Osteocyte (in vitro differentiated cells): Measurements from ENCODE around the gene MPV17L. TPM values are rescaled to one million over a fixed set of nuclear protein-coding genes. Genes with fewer than 3 reads are reported as not detected.
"Not testable (repeated sequence)": the region's sequence is repeated elsewhere in the genome, so short reads cannot be mapped to it uniquely, and the experiment has no call there.

ENCODE experiments used
- DNase-seq: peaks from one replicate; pipeline ENCODE4 v3.0.0; 2021; ENCODE audit warnings: mixed read lengths; ENCODE audit not compliant: unreplicated experiment; ENCODE audit errors: extremely low spot score
- H3K27ac Mint-ChIP-seq: one replicate; pipeline ENCODE4 v1.8.0; 2021; ENCODE audit warnings: mild to moderate bottlenecking, mixed read lengths; ENCODE audit not compliant: unreplicated experiment
- H3K27me3 Mint-ChIP-seq: one replicate; pipeline ENCODE4 v1.8.0; 2021; ENCODE audit warnings: mixed read lengths; ENCODE audit not compliant: unreplicated experiment
- H3K36me3 Mint-ChIP-seq: one replicate; pipeline ENCODE4 v1.8.0; 2021; ENCODE audit warnings: mixed read lengths; ENCODE audit not compliant: unreplicated experiment
- H3K4me1 Mint-ChIP-seq: one replicate; pipeline ENCODE4 v1.8.0; 2021; ENCODE audit warnings: mixed read lengths; ENCODE audit not compliant: unreplicated experiment
- H3K4me3 Mint-ChIP-seq: one replicate; pipeline ENCODE4 v1.8.0; 2021; ENCODE audit warnings: mild to moderate bottlenecking, moderate library complexity, mixed read lengths; ENCODE audit not compliant: unreplicated experiment
- H3K9me3 Mint-ChIP-seq: one replicate; pipeline ENCODE4 v1.8.0; 2021; ENCODE audit warnings: mixed read lengths; ENCODE audit not compliant: unreplicated experiment
- CTCF ChIP-seq: fragments of 200-600 bp; sonication (generic); IDR thresholded peaks from 2 replicates; pipeline ENCODE4 v1.5.0; 2021; ENCODE audit warnings: antibody characterized with exemption, mild to moderate bottlenecking, moderate library complexity
- total RNA-seq: library from RNA; stranded (reverse); gene quantifications from 2 replicates; pipeline ENCODE4 v1.2.1, GENCODE V29; 2021

MPV17L gene
- total RNA-seq, 1 donor from 2014 or later = 1.3 TPM

- Mint-ChIP-seq H3K9me3 (peaks cover 6% of the 10 kb centered on the region), H3K4me3 (no peak overlapping the region), H3K27me3 (no peaks in the 10 kb centered on the region), H3K4me1 (peaks cover 33% of the 10 kb centered on the region), H3K27ac (peak overlapping the region; percentile 65), H3K36me3 (peaks cover 6% of the 10 kb centered on the region)
- no peak for TF ChIP-seq CTCF
- no peak for DNase-seq
Measured at GRCh38 chr16:15440852-15441251, 45.3 kb downstream of the MPV17L start.

- not testable (repeated sequence) for DNase-seq, H3K27ac Mint-ChIP-seq, H3K27me3 Mint-ChIP-seq, H3K9me3 Mint-ChIP-seq, H3K4me3 Mint-ChIP-seq, H3K36me3 Mint-ChIP-seq
- peaks cover 26% of the 10 kb centered on the region for H3K4me1 Mint-ChIP-seq
Measured at GRCh38 chr16:15442140-15442539, 46.6 kb downstream of the MPV17L start.

GRCh38 chr16:15443753-15444152 is 48.2 kb downstream of the MPV17L start:
- H3K9me3 Mint-ChIP-seq = peaks cover 6% of the 10 kb centered on the region
- H3K36me3 Mint-ChIP-seq = peaks cover 13% of the 10 kb centered on the region
- DNase-seq = no peak
- H3K4me1 Mint-ChIP-seq = peaks cover 24% of the 10 kb centered on the region
- TF ChIP-seq CTCF = no peak
- H3K27me3 Mint-ChIP-seq = no peaks in the 10 kb centered on the region
- H3K27ac Mint-ChIP-seq = no peak overlapping the region
- no peak overlapping the region for H3K4me3 Mint-ChIP-seq

DNA sequence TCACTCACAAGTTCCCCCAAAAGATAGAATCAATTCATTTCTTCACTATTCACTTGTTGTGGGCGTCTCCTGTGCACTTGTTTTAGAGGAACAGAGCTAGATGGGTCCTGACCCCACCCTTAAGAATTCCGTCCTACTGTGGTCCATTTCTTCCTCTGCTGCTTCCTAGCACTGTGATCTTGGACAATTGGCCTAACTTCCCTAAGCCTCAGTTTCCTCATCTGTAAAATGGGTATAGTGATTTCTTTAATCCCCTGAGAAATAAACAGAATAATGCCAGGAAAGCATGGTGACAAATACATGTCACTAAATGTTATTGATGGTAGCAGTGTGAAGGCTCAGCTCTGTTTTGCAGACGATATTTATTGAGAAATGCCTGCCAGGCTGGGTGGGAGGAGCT is 48.7 kb downstream of the MPV17L start:
- no peak for DNase-seq
- Mint-ChIP-seq H3K36me3 (peaks cover 13% of the 10 kb centered on the region), H3K27ac (no peak overlapping the region), H3K4me1 (peaks cover 19% of the 10 kb centered on the region), H3K4me3 (no peak overlapping the region), H3K9me3 (peaks cover 6% of the 10 kb centered on the region), H3K27me3 (no peaks in the 10 kb centered on the region)
- no peak for TF ChIP-seq CTCF

DNA sequence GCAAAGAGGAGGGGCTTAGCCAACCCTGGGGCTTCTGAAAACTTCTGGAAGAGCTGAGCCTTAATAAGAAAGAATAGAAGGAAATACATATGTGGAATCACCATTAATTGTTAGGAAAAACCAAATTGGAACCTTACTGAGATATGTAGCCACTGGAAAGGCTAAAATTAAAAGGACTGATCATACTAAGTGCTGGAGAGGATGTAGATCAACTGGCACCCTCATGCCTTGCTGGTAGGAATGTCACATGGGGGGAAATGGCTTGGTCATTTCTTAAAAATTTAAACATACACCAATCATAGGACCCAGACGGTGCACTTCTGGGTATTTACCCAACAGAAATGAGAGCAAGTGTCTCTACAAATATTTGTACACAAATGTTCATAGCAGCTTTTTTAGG is 49.9 kb downstream of the MPV17L start:
- H3K9me3 Mint-ChIP-seq = peaks cover 6% of the 10 kb centered on the region
- peaks cover 8% of the 10 kb centered on the region for H3K4me1 Mint-ChIP-seq
- no peak for TF ChIP-seq CTCF
- peaks cover 13% of the 10 kb centered on the region for H3K36me3 Mint-ChIP-seq
- no peaks in the 10 kb centered on the region for H3K27me3 Mint-ChIP-seq
- H3K4me3 Mint-ChIP-seq = no peak overlapping the region
- no peak overlapping the region for H3K27ac Mint-ChIP-seq
- no peak for DNase-seq

GRCh38 chr16:15446901-15447300 is 51.3 kb downstream of the MPV17L start:
- Mint-ChIP-seq H3K36me3 (peaks cover 13% of the 10 kb centered on the region), H3K4me1 (no peaks in the 10 kb centered on the region), H3K27me3 (no peaks in the 10 kb centered on the region), H3K27ac (no peak overlapping the region), H3K4me3 (no peak overlapping the region), H3K9me3 (peaks cover 6% of the 10 kb centered on the region)
- no peak for DNase-seq
- TF ChIP-seq CTCF = no peak
